HG03354 (cell line): Measurements from ENCODE around the gene ABCG2.
A peak's percentile ranks its signal among the peaks of the same experiment; 100 is the strongest.
"Not testable (repeated sequence)": the region's sequence is repeated elsewhere in the genome, so short reads cannot be mapped to it uniquely, and the experiment has no call there.

Experiments used
- ATAC-seq: cut with Tn5 transposase; IDR thresholded peaks from one replicate; pipeline ENCODE4 v1.9.1; 2021; ENCODE audit warnings: mild to moderate bottlenecking; ENCODE audit not compliant: unreplicated experiment, poor library complexity, severe bottlenecking

ABCG2 gene

DNA sequence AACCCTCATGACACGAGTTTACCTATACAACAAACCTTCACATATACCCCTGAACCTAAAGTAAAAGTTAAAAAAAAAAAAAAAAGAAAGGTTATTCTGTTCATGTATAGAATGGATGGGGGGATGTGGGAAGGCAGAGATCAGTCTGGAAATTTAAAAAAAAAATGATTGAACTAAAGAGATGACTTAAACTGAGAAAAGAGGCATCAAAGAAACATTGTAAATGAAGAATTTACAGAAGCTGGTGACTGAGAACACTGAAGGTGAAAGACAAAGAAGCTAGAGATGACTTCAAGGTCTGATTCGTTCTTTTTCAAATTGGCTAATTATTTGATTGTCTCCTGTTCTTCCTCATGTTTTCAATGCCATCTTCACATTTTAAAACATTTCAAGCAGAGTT, 12.8 kb upstream of the ABCG2 start:
- ATAC-seq, result no peak

DNA sequence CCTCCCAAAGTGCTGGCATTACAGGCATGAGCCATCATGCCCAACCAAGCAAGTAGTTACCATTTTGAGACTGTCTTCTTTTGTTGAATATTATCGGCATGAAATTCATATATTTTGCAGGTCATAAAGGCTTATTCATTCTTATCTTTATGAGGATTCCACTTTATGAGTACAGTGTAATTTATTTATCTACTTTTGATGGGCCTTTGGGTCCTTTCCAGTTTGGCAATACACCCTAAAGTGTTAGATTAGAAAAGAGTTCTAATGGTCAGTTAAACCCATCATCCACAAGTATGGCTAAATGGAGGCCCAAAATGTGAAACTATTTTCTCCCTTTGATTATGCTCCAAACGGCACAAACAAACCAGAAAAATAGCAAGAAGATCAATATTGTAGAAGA, 10.9 kb upstream of the ABCG2 start:
- no peak for ATAC-seq

DNA sequence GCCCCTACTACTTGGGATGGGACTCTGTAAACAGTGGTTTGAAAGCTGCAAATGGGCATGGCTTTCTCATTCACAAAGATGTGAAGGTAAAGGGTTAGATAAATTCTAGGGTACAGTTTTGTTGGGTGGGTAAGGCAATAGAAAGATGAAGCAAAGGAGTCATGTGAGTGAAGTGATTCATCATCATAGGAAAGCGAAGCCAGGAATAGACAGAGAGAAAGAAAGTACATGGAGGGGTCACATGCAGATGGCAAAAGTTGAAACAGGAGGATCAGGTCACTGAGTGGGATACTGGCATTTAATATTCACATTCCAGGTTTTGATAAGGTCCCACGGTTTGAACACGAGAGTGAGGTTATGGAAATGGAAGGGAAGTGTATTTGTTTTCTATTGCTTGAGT, 8.2 kb upstream of the ABCG2 start:
- ATAC-seq, result no peak

DNA sequence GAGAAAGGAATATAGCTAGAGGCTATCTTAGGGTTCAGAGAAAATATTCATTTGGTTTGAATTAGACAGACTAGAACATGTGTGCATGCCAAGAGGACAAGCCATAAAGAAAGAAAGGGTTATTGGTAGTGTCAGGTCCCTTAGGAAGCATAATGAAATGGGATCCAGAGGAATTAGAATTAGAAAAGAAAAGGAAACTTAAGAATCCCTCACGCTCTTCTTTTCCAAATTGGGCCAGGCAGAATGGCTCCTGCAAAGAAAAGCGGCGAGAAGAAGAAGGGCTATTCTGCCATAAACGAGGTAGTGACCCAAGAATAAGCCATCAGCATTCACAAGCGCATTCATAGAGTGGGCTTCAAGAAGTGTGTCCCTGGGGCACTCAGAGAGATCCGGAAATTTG, 4.9 kb upstream of the ABCG2 start:
- ATAC-seq, result no peak

DNA sequence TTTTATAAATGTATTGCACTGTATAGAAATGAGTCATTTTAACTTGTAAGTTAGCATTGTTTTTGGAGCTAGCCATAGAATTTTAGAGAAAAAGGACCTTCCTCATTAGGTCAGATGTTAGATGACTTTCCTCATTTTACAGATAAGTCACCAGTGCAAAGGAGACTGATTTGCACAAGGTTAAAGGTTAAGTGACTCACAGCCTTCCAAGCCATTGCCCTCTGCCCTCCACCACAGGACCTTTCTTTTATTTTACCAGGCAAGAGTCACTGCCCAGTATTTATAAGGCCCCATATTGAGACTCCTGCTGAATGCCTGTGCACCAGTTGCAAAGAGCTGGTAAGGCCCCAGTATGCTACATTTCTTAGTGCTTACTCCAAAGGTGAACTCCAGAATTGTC, 4.2 kb upstream of the ABCG2 start:
- no peak for ATAC-seq

DNA sequence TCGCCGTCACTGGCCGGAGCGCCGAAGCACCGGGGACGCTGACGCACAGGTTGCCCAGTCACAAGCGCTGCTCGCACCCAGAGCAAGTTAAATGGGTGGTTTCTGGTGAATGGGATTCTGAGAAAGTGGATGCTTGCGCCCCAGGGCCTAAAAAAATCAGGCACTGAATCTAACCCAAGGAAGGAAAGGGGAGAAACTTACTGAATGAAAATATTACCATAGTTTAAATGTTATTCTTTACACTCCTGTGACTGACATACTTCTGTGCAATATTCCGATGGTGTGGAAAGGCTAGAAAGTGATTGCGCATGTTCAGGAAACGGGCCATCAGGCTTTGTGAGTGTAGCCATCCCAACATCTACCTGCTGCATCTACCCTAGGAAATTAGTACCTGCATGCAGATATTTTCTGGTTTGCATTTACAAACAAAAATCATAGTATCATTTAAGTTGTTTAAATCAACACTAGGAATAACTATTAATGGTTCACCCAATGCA, 838 bp upstream of the ABCG2 start:
- ATAC-seq, result no peak

DNA sequence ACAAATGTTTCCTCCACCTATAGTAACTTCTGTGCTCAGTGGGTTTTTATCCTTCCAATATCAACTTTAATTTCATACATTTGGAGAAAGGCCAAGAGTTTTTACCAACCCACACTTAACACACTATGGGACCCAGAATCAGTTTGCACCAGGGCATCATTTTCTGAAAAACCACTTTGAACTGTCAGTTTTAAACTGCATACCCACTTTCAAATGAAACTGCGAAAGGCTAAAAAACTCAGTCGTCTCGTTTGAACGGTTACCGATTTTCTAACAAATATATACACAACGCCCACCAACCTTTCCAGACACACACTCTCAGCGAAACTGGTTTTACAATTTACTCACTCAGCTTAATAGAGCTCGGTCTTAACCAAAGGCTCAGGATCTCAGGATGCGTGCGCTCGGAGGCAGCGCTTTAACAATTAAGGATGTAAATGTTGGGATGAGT, 376 bp downstream of the ABCG2 start:
- peak; percentile 35 for ATAC-seq

DNA sequence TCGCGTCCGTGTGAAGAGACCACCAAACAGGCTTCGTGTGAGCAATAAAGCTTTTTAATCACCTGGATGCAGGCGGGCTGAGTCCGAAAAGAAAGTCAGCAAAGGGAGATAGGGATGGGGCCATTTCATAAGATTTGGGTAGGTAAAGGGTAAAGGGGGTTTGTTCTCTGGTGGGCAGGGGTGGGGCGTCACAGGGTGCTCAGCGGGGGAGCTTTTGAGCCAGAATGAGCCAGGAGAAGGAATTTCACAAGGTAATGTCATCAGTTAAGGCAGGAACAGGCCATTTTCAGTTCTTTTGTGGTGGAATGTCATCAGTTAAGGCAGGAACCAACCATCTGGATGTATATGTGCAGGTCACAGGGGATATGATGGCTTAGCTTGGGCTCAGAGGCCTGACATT, 6.1 kb downstream of the ABCG2 start:
- ATAC-seq, result not testable (repeated sequence)

DNA sequence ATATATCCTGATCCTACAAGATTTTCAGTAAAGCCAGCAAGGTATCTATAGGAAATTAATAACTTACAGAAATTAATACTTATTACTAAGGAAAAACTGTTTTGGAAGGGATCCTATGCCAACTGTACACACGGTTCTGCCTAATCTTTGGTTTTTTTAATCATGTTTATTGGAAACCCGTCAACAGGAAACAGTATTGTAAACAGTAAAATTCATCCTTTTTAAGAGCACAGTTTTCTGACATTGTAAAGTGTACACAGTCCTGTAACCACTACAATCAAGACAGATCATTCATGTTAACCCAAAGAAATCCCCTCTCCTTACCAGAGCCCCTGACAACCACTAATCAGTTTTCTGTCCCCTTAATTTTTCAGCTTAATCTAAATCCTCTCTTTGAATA, 9.9 kb downstream of the ABCG2 start:
- no peak for ATAC-seq

DNA sequence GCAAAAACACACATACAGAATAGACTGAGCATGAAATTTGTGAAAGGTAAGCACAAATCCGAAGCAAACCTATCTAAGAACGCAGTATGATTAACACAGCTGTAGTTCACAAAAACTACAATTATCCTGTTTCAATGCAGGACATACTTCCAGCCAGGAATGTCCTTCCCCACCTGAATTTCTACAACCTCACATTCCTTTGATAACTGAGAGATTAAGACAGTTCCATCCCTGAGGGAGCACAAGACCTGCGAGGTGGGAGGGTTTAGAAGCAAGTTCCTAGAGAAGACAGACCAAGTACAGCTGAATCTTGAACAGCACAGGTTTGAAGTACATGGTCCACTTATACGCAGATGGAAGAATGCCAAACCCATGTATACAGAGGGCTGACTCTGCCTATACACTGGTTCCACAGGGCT, 10.6 kb downstream of the ABCG2 start:
- no peak for ATAC-seq

DNA sequence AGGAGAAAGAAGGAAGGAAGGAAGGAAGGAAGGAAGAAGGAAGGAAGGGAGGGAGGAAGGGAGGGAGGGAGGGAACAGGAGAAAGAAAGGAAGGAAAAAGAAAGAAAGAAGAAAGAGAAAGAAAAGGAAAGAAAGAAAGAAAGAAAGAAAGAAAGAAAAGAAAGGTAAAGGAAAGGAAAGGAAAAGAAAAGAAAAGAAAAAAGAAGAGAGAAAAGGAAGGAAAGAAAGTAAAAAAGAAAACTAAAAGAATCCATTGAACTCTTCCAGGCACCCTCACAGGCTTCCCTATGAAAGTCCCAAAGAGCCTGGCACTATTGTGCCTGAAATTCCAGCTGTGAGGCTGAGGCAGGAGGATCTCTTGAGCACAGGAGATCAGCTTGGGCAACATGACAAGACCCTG, 11.5 kb downstream of the ABCG2 start:
- no peak for ATAC-seq

DNA sequence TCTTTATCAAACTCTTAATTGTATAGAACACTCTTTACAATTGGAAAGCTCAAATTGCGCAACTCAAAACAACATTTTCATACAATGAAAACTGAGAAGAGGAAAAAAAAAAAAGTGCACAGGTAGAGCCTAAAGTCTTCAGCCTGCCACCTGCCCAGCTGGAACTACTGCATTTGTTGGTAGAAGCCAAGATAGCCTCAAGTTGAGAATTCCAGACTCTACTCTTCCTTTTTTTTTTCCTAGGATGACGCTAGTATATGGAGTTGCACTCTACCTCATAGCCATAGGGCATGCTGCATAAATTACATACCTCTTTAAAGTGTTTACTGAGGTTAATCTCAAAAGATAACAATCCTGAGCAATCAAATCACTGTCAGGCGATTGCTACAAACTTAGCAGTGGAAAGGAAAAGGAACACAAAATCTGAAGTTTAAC, 13.6 kb downstream of the ABCG2 start:
- no peak for ATAC-seq

DNA sequence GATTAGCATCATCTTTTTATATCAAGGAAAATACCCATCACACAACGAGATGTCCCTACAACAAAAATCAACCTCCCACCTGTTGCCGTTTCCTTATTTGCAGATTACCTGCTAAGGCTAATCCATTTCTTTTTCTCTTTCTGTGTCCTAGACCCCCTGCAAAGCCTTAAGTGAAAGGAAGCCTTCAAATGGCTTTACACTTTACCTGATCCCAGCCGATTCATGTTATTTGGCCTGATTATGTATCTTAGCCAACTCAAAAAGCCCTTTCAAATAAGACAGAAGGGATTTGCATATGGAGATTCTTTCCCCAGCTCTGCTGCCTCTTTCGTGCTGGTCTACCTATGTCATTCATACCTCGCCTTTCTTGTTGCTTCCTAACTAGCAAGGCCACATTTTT, 14.4 kb downstream of the ABCG2 start:
- ATAC-seq, result no peak

DNA sequence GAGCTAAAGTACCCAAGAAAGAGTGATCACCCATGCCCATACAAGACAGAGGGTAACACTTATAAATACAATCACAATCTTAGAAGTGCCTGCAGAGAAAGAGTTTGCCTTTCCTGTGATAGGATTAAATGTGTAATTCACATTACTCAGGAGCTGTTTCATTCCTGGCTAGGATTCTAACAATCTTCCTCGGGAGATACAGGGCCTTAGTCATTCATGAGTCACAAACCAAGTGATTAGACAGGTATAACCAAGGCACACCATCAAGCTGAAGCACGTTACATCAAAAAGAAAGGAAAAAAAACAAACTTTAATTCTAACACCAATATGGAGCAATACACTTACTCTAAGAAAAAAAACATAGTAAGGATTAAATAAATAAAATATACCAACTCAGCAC, 14.9 kb downstream of the ABCG2 start:
- ATAC-seq, result no peak

DNA sequence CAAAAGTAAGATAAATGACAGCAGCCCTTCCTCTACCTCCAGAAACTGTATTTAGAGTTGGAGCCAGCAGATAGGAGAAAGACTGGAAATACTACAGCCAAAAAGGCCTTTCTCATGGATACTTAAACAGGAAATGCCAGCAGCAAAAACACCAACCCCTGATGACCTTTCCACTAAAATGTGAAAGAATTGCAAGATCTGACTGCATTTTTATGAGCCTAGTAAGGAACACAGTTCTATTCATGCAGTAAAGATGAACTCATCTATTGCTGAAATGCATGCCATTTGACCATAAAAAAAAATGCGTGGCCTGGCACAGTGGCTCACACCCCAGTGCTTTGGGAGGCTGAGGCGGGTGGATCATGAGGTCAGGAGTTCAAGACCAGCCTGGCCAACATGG, 19.9 kb downstream of the ABCG2 start:
- ATAC-seq, result no peak

DNA sequence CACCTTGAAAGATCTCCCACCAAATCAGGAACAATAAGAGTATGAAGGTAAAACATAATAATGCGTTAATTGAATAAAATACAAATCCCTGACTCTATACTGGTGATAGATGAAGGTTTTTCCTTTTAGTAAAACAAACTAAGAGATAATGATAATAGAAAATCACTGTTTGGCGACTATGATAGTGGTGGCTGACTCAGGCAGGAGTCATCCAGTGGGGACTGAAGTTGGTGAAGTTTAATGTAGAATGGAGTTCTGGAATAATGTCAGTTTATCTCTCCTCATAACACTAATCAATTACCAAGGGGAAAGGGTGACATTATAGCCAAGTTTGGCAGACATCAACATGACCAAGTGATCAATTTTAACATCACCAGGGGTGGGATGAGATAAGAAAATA, 21.3 kb downstream of the ABCG2 start:
- no peak for ATAC-seq

DNA sequence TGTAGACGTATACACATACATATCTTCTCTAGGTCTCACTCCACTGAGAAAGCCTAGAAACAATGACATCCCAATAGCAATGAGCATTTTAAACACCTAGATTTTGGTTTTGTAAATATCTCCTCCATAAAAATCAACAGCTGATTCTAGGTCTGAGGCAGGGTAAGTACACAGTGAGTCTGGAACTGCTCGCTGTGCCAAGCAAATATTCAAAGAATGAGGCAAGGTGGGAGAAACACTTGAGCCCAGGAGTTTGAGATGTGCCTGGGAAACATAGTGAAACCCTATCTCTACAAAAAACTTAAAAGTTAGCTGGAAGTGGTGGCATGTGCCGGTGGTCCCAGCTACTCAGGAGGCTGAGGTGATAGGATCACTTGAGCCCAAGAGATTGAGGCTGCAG, 22.2 kb downstream of the ABCG2 start:
- no peak for ATAC-seq

DNA sequence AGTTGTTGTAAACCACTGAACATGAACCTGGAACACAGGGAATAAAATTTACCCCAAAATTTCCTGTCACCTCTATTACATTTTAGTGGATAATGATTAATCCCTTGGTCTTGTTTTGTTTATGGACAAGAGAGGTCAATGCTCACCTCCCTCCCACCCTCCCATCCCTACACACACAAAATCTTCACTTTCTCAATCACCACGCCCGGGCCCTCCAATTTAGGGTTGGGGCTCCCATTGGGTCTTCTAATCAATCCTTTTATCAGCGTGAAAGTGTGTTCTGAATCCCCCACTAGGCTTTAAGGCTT, 23.1 kb downstream of the ABCG2 start:
- no peak for ATAC-seq

DNA sequence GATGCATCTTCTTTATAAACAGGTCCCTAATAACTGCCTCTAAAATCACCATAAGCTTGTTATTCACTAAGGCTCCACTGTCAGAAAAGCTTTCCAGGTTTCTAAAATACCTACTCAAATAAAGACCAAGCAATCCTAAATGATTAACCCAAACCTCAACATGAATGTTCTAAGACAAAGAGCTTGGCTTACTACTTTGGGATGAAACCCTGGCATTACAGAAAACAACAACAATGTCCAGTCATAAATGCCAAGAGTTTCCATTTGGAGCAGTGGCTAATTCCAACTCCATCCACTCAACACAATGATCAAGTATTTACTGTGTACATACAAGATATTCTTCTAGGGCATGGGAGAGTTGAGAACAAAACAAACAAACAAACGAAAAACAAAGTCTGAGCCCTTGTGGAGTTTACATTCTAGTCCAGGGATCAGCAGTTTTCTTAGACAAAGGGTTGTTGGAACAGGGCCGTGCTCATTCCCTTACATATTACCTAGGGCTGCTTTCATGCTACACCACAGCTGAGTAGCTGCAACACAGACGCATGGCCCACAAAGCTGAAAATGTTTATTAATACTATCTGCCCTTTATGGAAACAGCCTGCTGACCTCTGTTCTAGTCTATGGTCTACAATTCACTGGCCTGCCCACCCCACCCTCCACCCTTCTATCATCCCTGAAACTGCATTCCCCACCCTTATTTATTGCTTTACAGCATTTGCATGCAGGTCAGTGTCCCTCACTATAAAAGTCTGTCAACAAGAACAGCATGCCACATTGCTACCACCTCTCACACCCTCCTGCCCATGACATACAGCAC, 23.7 kb downstream of the ABCG2 start:
- ATAC-seq, result no peak

DNA sequence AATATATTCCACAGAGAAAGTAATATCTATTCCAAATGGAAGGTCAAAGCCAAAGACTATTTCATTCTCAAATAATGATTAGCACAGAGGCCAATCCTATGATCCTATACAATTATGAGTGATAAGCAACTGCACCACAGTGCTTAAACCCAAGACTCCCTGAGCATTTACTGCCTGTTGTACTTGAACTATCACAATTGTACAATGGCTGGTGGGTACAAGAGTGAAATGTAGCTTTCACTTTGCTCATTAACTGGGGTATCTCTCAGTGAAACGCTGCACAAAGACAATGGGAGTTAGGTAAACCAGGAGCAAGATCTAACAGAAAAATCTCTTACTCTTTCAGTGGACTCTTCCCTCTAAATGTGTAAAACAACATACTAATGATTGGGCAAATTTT, 24.3 kb downstream of the ABCG2 start:
- ATAC-seq, result no peak

DNA sequence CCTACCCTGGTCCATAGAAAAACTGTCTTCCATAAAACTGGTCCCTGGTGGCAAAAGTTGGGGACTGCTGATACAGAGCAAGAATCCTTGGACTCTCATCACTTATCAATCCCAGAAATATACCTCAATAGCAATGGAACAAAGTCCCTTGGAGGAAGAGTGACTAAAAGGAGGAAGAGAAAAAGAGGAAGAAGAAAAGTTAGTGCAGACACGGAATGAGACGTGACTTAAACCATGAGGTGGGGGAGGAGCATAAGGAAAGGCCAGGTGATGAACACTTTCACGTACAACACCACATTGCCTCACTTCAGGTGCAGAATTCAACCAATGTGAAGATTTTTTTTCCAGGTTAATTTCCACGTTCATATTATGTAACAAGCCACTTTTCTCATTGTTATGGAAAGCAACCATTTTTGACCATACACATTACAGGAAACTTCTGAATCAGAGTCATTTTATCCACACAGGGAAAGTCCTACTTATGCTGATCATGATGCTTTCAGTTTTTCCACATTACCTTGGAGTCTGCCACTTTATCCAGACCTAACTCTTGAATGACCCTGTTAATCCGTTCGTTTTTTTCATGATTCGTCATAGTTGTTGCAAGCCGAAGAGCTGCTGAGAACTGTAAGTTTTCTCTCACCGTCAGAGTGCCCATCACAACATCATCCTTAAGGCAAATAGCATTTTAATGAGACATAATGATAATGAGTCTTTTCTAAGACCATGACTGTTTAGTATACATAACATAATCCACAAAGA, 27.7 kb downstream of the ABCG2 start:
- ATAC-seq, result no peak
